SK-N-SH treated with all-trans-retinoic acid at 6 μM for 48 hours (cell line): ENCODE results near the gene SERTAD3.
"Not testable (repeated sequence)": the region's sequence is repeated elsewhere in the genome, so short reads cannot be mapped to it uniquely, and the experiment has no call there.

Source experiments
- ATAC-seq: fragments of 200-7000 bp; cut with Tn5 transposase; 3 replicates; pipeline ENCODE4 v1.9.1; 2020; ENCODE audit warnings: mild to moderate bottlenecking, moderate library complexity
- CSDC2 ChIP-seq: fragments of 250-450 bp; sonication (Bioruptor Pico); IDR thresholded peaks from 2 replicates; pipeline ENCODE4 v1.5.0; 2020; ENCODE audit warnings: mild to moderate bottlenecking, moderate library complexity
- ESRRG ChIP-seq: fragments of 250-450 bp; sonication (Bioruptor Pico); IDR thresholded peaks from 2 replicates; pipeline ENCODE4 v1.6.1; 2021; ENCODE audit warnings: mild to moderate bottlenecking
- OSR1 ChIP-seq: fragments of 250-450 bp; sonication (Bioruptor Pico); IDR thresholded peaks from 2 replicates; pipeline ENCODE4 v1.8.0; 2022; ENCODE audit warnings: moderate library complexity, mild to moderate bottlenecking, inconsistent platforms
- PPARA ChIP-seq: fragments of 250-450 bp; sonication (Bioruptor Pico); IDR thresholded peaks from 2 replicates; pipeline ENCODE4 v1.5.0; 2020; ENCODE audit warnings: mild to moderate bottlenecking, borderline replicate concordance
- RARB ChIP-seq: fragments of 250-450 bp; sonication (Bioruptor Pico); IDR thresholded peaks from 2 replicates; pipeline ENCODE4 v1.8.0; 2021; ENCODE audit warnings: mild to moderate bottlenecking, moderate library complexity
- SNAI2 ChIP-seq: fragments of 250-450 bp; sonication (Bioruptor Pico); IDR thresholded peaks from 2 replicates; pipeline ENCODE4 v1.5.0; 2020; ENCODE audit warnings: mild to moderate bottlenecking, moderate library complexity
- TCF4 ChIP-seq: fragments of 250-450 bp; sonication (Bioruptor Pico); IDR thresholded peaks from 2 replicates; pipeline ENCODE4 v1.8.0; 2021; ENCODE audit warnings: mild to moderate bottlenecking, moderate library complexity, borderline replicate concordance
- TOX ChIP-seq: fragments of 250-450 bp; sonication (Bioruptor Pico); IDR thresholded peaks from 2 replicates; pipeline ENCODE4 v1.8.0; 2021; ENCODE audit warnings: mild to moderate bottlenecking, moderate library complexity, borderline replicate concordance
- ZC3H10 ChIP-seq: fragments of 250-450 bp; sonication (Bioruptor Pico); IDR thresholded peaks from 2 replicates; pipeline ENCODE4 v1.5.1; 2021; ENCODE audit warnings: mild to moderate bottlenecking, moderate library complexity
- ZFP30 ChIP-seq: fragments of 450-650 bp; formaldehyde crosslinking; IDR thresholded peaks from 2 replicates; pipeline ENCODE4 v1.5.0; 2022; ENCODE audit warnings: mild to moderate bottlenecking, moderate library complexity
- ZNF70 ChIP-seq: fragments of 450-650 bp; formaldehyde crosslinking; IDR thresholded peaks from 2 replicates; pipeline ENCODE4 v1.5.0; 2020; ENCODE audit warnings: mild to moderate bottlenecking, moderate library complexity
- TF ChIP-seq, protein P1 (sequence below): fragments of 250-450 bp; sonication (Bioruptor Pico); IDR thresholded peaks from 2 replicates; pipeline ENCODE4 v1.5.1; 2020; ENCODE audit warnings: low read depth, mild to moderate bottlenecking, moderate library complexity
- TF ChIP-seq, protein P2 (sequence below): fragments of 250-450 bp; sonication (Bioruptor Pico); IDR thresholded peaks from 2 replicates; pipeline ENCODE4 v1.8.0; 2021; ENCODE audit warnings: low read depth, mild to moderate bottlenecking, moderate library complexity, borderline replicate concordance
- TF ChIP-seq, protein P3 (sequence below): fragments of 250-450 bp; sonication (Bioruptor Pico); IDR thresholded peaks from 2 replicates; pipeline ENCODE4 v1.5.0; 2020; ENCODE audit warnings: mild to moderate bottlenecking, moderate library complexity
- TF ChIP-seq, protein P4 (sequence below): fragments of 250-450 bp; sonication (Bioruptor Pico); IDR thresholded peaks from 2 replicates; pipeline ENCODE4 v1.5.1; 2021; ENCODE audit warnings: mild to moderate bottlenecking, moderate library complexity

The SERTAD3 gene

DNA sequence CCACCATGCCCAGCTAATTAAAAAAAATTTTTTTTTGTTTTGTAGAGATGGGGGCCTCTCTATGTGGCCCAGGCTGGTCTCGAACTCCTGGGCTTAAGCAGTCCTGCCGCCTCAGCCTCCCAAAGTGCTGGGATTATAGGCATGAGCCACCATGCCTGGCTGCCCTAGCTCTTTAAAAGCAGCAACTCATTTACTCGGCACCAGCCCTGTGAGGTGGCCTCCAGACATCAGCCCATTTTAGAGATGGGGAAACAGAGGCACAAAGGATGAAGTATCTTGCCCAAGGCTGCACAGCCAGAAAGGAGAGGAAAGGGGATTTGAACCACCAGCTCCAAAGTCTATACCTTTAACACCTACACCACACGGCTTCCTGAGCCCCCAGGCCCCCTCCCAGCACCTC lies 31.3 kb downstream of the SERTAD3 start (continued):
- TF ChIP-seq, protein P1, sequence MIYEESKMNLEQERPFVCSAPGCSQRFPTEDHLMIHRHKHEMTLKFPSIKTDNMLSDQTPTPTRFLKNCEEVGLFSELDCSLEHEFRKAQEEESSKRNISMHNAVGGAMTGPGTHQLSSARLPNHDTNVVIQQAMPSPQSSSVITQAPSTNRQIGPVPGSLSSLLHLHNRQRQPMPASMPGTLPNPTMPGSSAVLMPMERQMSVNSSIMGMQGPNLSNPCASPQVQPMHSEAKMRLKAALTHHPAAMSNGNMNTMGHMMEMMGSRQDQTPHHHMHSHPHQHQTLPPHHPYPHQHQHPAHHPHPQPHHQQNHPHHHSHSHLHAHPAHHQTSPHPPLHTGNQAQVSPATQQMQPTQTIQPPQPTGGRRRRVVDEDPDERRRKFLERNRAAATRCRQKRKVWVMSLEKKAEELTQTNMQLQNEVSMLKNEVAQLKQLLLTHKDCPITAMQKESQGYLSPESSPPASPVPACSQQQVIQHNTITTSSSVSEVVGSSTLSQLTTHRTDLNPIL (CRISPR knock-in tag) = no peak

DNA sequence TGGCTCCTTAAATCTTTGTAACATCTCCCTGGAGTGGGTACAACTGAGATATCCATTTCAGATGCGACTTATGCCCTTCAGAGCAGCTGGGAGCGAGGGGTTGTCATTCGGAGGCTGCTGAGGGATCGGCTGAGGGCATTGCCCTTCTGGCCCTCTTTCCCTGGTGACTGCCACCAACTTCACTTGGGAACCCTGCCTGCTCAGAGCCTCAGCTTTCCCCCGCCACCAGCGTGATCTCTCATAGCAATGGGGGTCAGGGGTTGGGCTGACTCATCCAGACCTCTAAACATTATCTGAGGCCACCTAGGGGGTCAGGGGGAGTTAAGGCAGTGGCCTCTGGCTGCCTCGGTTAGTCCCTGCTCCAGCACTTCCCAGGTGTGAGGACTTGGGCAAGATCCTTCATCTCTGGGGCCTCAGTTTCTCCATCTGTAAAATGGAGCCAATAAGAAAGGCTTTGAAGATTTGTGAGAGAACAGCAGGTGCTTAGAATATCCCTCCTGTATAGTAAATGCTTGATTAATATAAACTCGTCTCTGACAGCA lies 32.1 kb downstream of the SERTAD3 start:
- TF ChIP-seq, protein P1 (CRISPR knock-in tag) = no peak
- TF ChIP-seq OSR1 (CRISPR knock-in tag) (no peak), ZC3H10 (CRISPR knock-in tag) (no peak), ZNF70 (CRISPR knock-in tag) (no peak), TOX (CRISPR knock-in tag) (no peak), CSDC2 (CRISPR knock-in tag) (no peak), ZFP30 (no peak), ESRRG (CRISPR knock-in tag) (no peak), RARB (CRISPR knock-in tag) (no peak)
- TF ChIP-seq, protein P2, sequence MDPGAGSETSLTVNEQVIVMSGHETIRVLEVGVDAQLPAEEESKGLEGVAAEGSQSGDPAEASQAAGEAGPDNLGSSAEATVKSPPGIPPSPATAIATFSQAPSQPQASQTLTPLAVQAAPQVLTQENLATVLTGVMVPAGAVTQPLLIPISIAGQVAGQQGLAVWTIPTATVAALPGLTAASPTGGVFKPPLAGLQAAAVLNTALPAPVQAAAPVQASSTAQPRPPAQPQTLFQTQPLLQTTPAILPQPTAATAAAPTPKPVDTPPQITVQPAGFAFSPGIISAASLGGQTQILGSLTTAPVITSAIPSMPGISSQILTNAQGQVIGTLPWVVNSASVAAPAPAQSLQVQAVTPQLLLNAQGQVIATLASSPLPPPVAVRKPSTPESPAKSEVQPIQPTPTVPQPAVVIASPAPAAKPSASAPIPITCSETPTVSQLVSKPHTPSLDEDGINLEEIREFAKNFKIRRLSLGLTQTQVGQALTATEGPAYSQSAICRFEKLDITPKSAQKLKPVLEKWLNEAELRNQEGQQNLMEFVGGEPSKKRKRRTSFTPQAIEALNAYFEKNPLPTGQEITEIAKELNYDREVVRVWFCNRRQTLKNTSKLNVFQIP (CRISPR knock-in tag) = no peak
- ATAC-seq = no peak

DNA sequence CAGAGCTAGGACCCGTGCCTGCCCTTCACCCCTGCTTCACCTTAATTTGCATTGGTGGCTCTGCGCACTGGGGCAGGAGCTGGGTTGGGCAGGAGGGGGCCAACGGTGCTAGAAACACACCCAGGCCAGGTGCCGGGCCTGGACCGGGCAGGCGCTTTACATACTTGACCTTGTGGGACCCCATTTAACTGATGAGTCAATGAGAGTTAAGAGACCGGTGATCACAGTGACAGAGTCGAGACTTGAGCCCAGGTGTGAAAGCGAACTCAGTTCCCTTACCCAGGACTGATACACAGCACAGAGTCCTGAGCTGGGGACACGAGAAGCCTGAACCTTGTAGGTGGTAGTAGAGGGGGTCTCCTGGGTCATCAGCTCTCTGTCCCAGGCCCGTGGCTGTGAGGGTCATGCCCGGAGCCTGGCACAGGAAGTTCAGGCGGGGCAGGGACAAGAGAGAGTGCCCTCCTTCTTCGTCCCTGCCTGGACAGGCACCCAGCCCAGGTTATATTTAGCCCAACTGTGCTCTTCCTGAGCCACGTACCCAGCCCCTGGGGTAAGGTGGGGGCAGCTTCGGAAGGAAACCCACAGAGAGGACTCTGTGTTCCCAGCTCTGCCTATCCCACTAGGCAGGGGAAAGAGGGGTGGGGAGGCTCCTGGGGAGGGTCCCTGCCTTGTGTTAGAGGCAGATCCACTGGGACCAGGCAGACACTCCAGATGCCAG lies 32.9 kb downstream of the SERTAD3 start:
- peak; percentile 39 for ATAC-seq
- TF ChIP-seq OSR1 (CRISPR knock-in tag) = no peak
- TF ChIP-seq, protein P1 (CRISPR knock-in tag) = no peak

DNA sequence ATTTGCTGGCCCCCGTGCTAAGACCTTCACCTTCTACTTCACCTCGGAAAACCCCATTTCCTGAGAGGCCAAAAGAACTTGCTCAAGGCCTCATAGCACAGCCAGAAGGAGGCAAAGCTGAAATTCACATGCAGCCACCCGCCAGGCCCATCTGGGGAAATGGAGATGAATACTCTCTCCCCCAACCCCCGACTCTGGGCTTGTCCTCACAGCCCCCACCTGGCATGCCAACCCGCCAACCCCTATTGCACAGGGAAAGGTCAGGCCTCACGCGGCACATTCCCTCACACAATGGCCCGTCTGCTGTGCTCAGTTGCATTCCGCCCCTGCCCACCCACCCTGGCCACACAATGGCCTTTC lies 34.1 kb downstream of the SERTAD3 start:
- TF ChIP-seq, protein P2 (CRISPR knock-in tag) = no peak
- ATAC-seq = no peak

DNA sequence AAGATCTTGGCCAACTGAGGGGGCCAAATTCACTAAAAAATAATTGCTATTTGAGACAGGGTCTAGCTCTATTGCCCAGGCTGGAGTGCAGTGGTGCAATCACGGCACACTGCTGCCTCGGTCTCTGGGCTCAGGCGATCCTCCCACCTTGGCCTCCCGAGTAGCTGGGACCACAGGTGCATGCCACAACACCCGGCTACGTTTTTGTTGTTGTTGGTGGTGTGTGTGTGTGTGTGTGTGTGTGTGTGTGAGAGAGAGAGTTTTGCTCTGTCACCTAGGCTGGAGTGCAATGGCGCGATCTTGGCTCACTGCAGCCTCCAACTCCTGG lies 35.6 kb downstream of the SERTAD3 start:
- not testable (repeated sequence) for ATAC-seq

DNA sequence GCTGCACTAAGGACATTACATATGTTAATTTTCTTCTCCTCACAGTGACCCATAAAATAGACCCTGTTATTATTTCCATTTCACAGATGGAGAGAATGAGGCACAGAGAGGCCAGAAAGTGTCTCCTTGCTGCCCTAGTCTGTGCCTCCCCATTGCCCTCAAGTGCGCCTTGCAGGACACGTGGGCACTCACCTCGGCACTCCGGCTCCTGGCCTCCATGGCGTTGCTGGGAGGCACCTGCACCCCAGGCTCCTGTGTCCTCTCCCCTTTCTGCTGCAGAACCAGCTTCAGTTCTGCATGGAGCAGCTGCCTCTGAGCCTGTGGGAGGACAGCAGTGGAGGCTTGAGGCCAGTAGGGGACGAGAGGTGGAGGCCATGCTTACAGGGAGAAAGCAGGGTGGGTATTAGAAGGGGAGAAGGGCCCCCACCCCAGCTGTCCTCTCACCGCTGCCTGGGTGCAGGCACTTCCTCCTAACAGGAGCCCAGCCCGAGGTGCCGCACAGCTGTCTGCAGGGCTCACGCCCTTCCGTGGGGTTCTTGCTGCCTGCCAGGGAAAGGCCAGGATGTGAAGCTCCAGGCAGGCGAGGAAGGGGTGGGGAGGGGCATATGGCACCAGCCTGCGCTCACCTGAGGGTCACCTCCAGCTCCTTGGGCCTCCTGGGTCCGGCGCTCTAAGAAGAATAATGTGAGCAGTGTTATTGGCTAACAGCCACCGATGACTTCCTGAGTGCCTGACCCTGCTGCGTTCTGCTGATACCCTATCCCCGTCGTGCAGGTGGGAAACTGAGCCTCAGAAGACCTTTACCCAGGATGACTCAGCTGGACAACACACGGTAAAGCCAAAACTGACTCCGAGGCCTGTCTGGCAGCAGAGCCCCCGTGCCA lies 36.2 kb downstream of the SERTAD3 start:
- no peak for ATAC-seq
- TF ChIP-seq PPARA = no peak
- TF ChIP-seq TCF4 (CRISPR knock-in tag) = no peak
- TF ChIP-seq, protein P2 (CRISPR knock-in tag) = no peak
- TF ChIP-seq ZFP30 = no peak
- TF ChIP-seq OSR1 (CRISPR knock-in tag) = no peak
- TF ChIP-seq, protein P3, sequence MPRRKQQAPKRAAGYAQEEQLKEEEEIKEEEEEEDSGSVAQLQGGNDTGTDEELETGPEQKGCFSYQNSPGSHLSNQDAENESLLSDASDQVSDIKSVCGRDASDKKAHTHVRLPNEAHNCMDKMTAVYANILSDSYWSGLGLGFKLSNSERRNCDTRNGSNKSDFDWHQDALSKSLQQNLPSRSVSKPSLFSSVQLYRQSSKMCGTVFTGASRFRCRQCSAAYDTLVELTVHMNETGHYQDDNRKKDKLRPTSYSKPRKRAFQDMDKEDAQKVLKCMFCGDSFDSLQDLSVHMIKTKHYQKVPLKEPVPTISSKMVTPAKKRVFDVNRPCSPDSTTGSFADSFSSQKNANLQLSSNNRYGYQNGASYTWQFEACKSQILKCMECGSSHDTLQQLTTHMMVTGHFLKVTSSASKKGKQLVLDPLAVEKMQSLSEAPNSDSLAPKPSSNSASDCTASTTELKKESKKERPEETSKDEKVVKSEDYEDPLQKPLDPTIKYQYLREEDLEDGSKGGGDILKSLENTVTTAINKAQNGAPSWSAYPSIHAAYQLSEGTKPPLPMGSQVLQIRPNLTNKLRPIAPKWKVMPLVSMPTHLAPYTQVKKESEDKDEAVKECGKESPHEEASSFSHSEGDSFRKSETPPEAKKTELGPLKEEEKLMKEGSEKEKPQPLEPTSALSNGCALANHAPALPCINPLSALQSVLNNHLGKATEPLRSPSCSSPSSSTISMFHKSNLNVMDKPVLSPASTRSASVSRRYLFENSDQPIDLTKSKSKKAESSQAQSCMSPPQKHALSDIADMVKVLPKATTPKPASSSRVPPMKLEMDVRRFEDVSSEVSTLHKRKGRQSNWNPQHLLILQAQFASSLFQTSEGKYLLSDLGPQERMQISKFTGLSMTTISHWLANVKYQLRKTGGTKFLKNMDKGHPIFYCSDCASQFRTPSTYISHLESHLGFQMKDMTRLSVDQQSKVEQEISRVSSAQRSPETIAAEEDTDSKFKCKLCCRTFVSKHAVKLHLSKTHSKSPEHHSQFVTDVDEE = no peak
- no peak for TF ChIP-seq ZNF70 (CRISPR knock-in tag)
- TF ChIP-seq SNAI2 = no peak
- TF ChIP-seq RARB (CRISPR knock-in tag) = no peak
- TF ChIP-seq, protein P4, sequence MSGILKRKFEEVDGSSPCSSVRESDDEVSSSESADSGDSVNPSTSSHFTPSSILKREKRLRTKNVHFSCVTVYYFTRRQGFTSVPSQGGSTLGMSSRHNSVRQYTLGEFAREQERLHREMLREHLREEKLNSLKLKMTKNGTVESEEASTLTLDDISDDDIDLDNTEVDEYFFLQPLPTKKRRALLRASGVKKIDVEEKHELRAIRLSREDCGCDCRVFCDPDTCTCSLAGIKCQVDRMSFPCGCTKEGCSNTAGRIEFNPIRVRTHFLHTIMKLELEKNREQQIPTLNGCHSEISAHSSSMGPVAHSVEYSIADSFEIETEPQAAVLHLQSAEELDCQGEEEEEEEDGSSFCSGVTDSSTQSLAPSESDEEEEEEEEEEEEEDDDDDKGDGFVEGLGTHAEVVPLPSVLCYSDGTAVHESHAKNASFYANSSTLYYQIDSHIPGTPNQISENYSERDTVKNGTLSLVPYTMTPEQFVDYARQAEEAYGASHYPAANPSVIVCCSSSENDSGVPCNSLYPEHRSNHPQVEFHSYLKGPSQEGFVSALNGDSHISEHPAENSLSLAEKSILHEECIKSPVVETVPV (CRISPR knock-in tag) = no peak
